GM11168 (cell line): ENCODE measurements around the gene GRIA4.
"Not testable (repeated sequence)": the region's sequence is repeated elsewhere in the genome, so short reads cannot be mapped to it uniquely, and the experiment has no call there.

Source experiments
- in situ Hi-C: fragments of 300-500 bp; cut with MboI; formaldehyde crosslinking; loops from one replicate; pipeline ENCODE4 v1.12.0; 2022; ENCODE audit warnings: low sequenced_read_pairs; ENCODE audit not compliant: unreplicated experiment

Gene GRIA4

GRCh38 chr11:105780781-105781525, 171.1 kb downstream of the GRIA4 start:
- in situ Hi-C loops: no loop called here

DNA sequence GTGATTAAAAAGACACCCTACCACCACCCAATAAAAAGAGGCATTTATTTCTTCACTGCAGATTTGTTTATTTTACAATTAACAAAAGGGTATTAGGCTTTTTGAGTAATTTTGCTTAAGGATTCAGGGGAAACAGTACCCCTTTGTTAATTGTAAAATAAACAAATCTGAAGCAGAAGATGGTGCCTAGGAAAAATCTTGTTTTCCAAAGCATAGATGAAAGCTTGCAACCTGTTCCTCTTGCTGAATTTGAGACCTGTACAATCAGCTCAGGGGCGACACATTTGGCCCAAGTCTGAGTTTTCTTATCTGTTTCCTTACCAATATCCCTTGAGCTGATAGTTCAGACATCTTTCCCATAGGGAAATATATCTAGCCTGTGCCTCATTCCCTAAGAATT, 171.9 kb downstream of the GRIA4 start:
- in situ Hi-C loops: no loop called here

- in situ Hi-C loops: no loop called here
These were observed 173.3 kb downstream of the GRIA4 start for GRCh38 chr11:105783216-105783615.

- in situ Hi-C loops: not testable (repeated sequence)
These were observed 176.0 kb downstream of the GRIA4 start for GRCh38 chr11:105785850-105786249.

DNA sequence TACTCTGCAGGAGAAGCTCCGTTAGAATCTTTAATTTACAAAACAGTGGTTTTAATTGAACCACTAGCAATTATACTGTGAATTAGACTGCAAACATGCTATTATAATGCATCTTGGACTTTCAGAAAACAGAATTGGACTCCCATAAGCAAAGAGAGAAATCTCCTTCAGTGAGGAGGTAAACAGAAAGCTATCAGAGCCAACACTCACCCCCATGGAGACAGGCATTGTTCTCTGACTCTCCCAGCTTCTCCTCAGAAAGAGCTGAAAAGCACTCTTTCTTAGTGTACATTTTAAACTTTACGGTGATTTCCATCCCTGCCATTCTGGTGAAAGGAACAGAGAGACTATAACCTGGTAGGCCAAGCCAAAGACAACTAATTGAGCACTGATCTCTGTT, 176.9 kb downstream of the GRIA4 start:
- in situ Hi-C loops: no loop called here

DNA sequence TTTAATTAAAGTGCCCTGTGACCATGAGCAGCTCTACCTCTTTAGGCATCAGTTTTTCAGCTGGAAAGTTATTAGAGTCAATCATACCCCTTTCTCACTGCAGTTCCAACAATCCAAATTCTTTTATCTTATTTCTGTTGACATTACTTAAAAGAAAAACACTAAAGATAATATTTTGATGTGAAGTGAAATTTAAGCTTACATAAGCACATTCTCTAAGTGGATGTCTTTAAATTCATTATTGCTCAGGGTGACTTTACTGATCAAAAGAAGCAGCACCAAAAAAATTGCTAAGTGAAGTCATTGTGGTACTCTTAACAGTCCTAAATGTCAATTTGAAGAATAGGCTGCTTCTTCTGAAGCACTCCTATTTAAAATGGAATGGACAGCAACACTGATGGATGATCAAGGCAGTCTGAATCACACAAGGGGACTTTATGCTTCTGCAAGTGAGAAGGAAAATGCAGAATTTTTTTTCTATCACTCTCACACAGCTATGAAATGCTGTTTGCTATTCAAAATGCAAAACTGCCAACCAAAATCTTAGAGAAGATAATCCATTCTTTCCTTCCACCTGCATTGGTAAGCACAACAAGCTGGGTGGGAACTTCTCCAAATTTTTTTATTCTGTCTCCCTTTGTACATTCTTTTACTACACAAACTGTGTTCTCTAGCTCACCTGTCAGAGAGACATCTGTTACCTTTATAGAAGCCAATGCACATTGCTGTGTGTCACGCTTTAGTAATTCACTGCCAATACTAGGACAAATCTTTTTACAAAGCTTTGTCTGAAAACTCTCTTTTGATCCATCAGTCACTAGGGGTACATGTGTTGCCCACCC, 179.9 kb downstream of the GRIA4 start:
- in situ Hi-C loops: no loop called here

GRCh38 chr11:105790840-105791239, 181.0 kb downstream of the GRIA4 start:
- in situ Hi-C loops: no loop called here

- in situ Hi-C loops: no loop called here
These were observed 183.2 kb downstream of the GRIA4 start for GRCh38 chr11:105793092-105793491.

DNA sequence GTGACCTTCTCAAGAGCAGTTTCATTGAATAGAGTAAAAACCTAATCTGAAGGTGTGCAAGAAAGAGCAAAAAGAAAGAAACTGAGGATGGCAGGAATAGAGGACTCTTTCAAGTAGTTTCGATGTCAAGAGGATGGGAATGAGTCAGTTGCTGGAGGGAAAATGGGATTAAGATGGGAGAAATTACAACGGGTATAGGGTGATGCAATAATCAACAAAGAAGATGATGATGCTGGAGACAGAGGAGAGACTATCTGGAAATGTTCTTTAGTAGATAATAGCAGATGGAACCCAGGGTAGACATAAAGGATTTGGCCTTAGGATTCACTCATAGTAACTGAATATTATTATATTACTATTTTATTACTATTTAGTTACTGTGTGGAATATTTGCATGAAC, 189.4 kb downstream of the GRIA4 start:
- in situ Hi-C loops: no loop called here

GRCh38 chr11:105799728-105800462, 190.0 kb downstream of the GRIA4 start:
- in situ Hi-C loops: no loop called here

DNA sequence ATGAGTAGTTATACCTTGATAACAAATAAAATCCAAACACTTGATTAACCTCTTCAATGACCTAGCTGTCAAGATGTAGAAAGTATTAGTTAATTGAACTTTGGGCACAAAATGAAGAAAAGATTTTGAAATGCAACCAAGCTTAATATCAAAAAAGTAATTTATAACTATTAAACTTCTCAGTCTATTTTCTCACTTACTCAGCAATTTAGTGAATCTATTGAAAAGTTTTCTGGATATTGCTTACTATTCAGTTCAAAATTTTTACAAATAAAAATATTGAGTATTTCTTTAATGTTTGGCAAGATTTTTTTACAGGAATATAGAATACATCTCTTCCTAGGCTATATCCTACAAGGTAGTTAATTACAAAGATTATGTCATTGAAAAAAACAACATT, 192.5 kb downstream of the GRIA4 start:
- in situ Hi-C loops: no loop called here

DNA sequence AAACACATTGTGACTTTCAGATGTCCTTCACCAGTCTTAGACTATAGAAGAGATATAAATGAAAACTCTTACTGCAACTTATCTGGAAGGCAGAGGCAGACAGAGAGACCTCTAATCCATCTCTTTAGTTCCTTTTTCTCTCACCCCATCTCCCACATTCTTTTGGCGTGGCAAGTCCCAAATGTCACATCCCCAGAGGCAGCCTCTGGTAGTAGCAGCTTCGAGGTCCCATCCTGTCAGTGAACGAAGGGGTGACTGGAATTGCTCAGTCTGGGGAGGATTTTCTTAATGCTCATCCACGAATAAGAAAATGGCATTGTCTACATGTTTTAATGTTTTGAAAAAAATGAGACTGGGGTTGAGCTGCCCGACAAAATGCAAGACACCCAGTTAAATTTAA, 201.4 kb downstream of the GRIA4 start:
- in situ Hi-C loops: no loop called here

DNA sequence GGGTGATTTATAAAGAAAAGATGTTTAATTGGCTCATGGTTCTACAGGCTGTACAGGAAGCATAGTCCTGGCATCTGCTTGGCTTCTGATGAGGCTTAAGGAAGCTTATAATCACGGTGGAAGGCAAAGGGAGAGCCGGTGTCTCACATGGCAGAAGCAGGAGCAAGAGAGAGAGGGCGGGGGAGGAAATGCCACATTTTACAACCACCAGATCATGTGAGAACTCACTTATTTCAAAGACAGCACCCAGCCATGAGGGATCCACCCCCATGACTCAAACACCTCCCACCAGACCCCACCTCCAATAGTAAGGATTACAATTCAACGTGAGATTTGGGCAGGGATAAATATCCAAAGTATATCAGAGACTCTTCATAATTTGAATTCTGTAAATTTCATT, 211.5 kb downstream of the GRIA4 start:
- in situ Hi-C loops: no loop called here

DNA sequence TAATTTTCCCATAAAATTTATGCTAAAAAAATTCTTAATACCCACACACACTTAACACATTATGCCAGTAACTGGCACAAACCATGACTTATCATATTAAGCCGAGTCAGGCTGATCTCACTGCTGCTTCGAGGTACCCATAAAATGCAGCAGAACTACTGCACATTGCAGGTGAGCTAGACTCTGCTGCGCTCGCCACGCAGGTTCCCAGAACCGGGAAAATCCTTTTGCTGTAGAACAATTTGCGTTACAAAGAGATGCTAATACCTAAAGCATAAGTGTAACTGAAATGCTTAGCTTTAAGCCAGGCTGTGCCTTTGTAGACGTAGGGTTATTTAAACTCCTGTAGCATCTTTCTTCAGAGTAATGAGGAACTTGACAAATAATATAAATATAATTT, 211.9 kb downstream of the GRIA4 start:
- in situ Hi-C loops: no loop called here

DNA sequence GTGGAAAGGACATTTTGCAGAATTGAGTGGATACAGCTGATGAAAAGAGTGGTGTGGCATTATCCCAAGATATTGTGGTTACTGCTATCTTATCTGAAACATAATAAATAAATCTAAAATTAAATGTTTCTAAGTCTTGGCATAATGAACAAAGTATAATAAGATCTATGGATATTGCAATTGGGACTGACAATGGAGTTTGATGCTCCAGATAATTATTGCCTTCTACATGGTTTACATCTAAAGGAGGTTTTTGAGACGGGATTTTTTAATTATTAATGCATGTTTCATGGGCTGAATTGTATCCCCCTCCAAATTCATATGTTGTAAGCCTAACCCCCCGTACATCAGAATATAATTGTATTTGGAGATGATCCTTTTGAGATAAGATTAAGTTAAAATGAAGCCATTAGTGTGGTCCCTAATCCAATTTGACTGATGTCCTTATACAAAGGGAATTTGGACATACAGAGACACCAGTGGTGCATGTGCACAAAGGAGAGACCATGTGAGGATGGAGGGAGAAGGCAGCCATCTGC, 213.7 kb downstream of the GRIA4 start:
- in situ Hi-C loops: no loop called here

- in situ Hi-C loops: no loop called here
These were observed 214.7 kb downstream of the GRIA4 start for GRCh38 chr11:105824457-105825013.

GRCh38 chr11:105825141-105825540, 215.3 kb downstream of the GRIA4 start:
- in situ Hi-C loops: no loop called here

- in situ Hi-C loops: no loop called here
These were observed 218.0 kb downstream of the GRIA4 start for GRCh38 chr11:105827906-105828305.

- in situ Hi-C loops: no loop called here
These were observed 219.2 kb downstream of the GRIA4 start for GRCh38 chr11:105829084-105829483.

DNA sequence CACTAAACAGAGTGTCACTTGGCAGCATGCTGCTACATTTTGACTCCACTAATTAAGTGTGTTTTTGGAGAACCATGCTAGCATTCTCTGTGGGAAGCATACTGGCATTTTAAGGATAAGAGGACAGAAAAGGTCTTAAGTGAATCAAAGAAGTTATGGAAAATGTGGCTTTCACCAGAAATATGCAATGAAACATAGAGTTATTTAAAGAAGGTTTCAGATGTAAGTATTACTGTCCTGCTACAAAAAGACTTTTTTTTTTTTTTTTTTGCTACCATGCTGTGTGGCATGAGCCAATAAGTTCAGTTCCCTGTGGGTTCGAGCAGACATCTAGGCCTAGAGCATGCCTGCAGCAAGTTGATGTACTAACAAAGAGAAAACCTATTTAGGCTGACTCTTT, 224.6 kb downstream of the GRIA4 start:
- in situ Hi-C loops: no loop called here
